ENCODE results near the gene TP53. TPM values are rescaled to one million over a fixed set of nuclear protein-coding genes. Genes with fewer than 3 reads are reported as not detected.

TP53 gene
- total and polyA plus RNA-seq, 9 of the 15 experiments (the other 6 are each of a cell fraction or from before 2014, with no cell fraction given): 2.8 to 14.0 (median 7.1) TPM

- no peaks in the 10 kb centered on the region for H3K79me2 ChIP-seq (ENCODE audit: control insufficient read depth, insufficient read depth, low read length)
- BruUV-seq (replicated peaks): no TSS peak
- H3K27me3 ChIP-seq (ENCODE audit: control insufficient read depth in 2 of 2, insufficient read depth in 2 of 2, low read length in 2 of 2): no peaks in the 10 kb centered on the region
- FAIRE-seq: peak; percentile 71
- 11% methylated on average over 3 of the region's 5 CpGs for WGBS (ENCODE audit: insufficient coverage, low coverage, missing lambda C conversion rate)
- ChIA-PET CTCF (ENCODE audit: low intra/inter-chr PET ratio) (interaction anchor here (1.1 to 2.9 kb wide), 3 partner anchors 39 to 84 kb away, joined by 4 to 18 read pairs (median 5); partner anchors contain the start of genes DNAH2, TP53 and WRAP53), POLR2A (interaction anchor here (1.2 to 3.4 kb wide), 2 partner anchors 16 to 52 kb away, joined by 4 to 21 read pairs; partner anchors contain the start of genes ATP1B2 and TP53)
- no peak overlapping the region for H3K27ac ChIP-seq (ENCODE audit: extremely low read depth, low read depth, low read length)
- no peak overlapping the region for H3K4me3 ChIP-seq
- peak overlapping the region; percentile 59 for H2AFZ ChIP-seq (ENCODE audit: low read depth, low read length)
- peak overlapping the region; percentile 41; the same call in 1 of the 2 replicates for H3K4me2 ChIP-seq (ENCODE audit: insufficient read depth, low read length)
- H3K9me3 ChIP-seq (replicated peaks; ENCODE audit: control insufficient read depth, insufficient read depth, low read depth, low read length): no peaks in the 10 kb centered on the region
- H3K4me1 ChIP-seq (replicated peaks in 1 of 2; ENCODE audit: control insufficient read depth in 2 of 2, insufficient read depth in 2 of 2, low read length in 2 of 2): peaks cover 0 to 8% of the 10 kb centered on the region in 2 experiments; a peak in 3 of 5 replicates
- no peaks in the 10 kb centered on the region for H4K20me1 ChIP-seq (replicated peaks; ENCODE audit: control insufficient read depth, insufficient read depth, low read length)
- H3K36me3 ChIP-seq (ENCODE audit: control insufficient read depth, insufficient read depth, low read length): no peaks in the 10 kb centered on the region
- peak overlapping the region in 1 of 2 experiments; percentile 28; a peak in 1 of 4 replicates for H3K9ac ChIP-seq (ENCODE audit: insufficient read depth in 1 of 2, low read depth in 2 of 2, low read length in 2 of 2)
- DNase-seq (ENCODE audit: extremely low read depth in 1 of 4, low spot score in 3 of 4): peak; percentile 70 to 79 (median 74)
- H3K9me1 ChIP-seq (ENCODE audit: control insufficient read depth, insufficient read depth, low read length): no peaks in the 10 kb centered on the region
- intact Hi-C loops (cut with micrococcal nuclease) (loop anchor here (1.0 kb wide), 2 partner anchors 54 to 83 kb away; partner anchors contain the start of genes DNAH2 and WRAP53), in situ Hi-C loops (cut with MboI) (loop anchor here (5.0 kb wide), 1 partner anchor 53 kb away; the partner anchor contains the start of genes TP53 and WRAP53)
- peak; percentile 88 for ATAC-seq
- TF ChIP-seq EGR1 (conservative IDR thresholded peaks at IDR 0.05): no peak
- peak; percentile 84 for TF ChIP-seq REST (IDR thresholded peaks at IDR 0.05; ENCODE audit: borderline replicate concordance)
- TF ChIP-seq REST (CRISPR knock-in tag; IDR thresholded peaks at IDR 0.05; ENCODE audit: low read depth): no peak
- peak; percentile 43; the same call in 1 of the 2 replicates for TF ChIP-seq ZBTB7A (IDR thresholded peaks at IDR 0.05; ENCODE audit: borderline replicate concordance, control insufficient read depth, low read depth, low read length)
- no peak for TF ChIP-seq DPF2 (IDR thresholded peaks at IDR 0.05)
- no peak for TF ChIP-seq POU5F1 (IDR thresholded peaks at IDR 0.05; ENCODE audit: borderline replicate concordance, low read depth, low read length, partially characterized antibody)
- TF ChIP-seq CEBPG (CRISPR knock-in tag; IDR thresholded peaks at IDR 0.05): no peak
- TF ChIP-seq CEBPG (tag; conservative IDR thresholded peaks at IDR 0.05 in 1 of 2, IDR thresholded peaks at IDR 0.05 in 1 of 2): no peak
- TF ChIP-seq PCBP2 (IDR thresholded peaks at IDR 0.05; ENCODE audit: low read depth, low read length, poor library complexity, severe bottlenecking): no peak
- TF ChIP-seq ZNF449 (CRISPR knock-in tag; IDR thresholded peaks at IDR 0.05): no peak
- no peak for TF ChIP-seq CBX8 (IDR thresholded peaks at IDR 0.05; ENCODE audit: borderline replicate concordance, extremely low read depth, low read depth, low read length, poor library complexity, severe bottlenecking)
- no peak for TF ChIP-seq ZNF175 (CRISPR knock-in tag; IDR thresholded peaks at IDR 0.05; ENCODE audit: low read depth)
Measured at GRCh38 chr17:7634384-7634783, 52.9 kb downstream of the TP53 start.
